GM10847 (cell line): ENCODE results near the gene CLCN1.

Source experiments
- POLR2A ChIP-seq: IDR thresholded peaks from 2 replicates; pipeline ENCODE4 v1.6.1; 2011; ENCODE audit not compliant: insufficient read length; ENCODE audit errors: extremely low read depth

Gene CLCN1

DNA sequence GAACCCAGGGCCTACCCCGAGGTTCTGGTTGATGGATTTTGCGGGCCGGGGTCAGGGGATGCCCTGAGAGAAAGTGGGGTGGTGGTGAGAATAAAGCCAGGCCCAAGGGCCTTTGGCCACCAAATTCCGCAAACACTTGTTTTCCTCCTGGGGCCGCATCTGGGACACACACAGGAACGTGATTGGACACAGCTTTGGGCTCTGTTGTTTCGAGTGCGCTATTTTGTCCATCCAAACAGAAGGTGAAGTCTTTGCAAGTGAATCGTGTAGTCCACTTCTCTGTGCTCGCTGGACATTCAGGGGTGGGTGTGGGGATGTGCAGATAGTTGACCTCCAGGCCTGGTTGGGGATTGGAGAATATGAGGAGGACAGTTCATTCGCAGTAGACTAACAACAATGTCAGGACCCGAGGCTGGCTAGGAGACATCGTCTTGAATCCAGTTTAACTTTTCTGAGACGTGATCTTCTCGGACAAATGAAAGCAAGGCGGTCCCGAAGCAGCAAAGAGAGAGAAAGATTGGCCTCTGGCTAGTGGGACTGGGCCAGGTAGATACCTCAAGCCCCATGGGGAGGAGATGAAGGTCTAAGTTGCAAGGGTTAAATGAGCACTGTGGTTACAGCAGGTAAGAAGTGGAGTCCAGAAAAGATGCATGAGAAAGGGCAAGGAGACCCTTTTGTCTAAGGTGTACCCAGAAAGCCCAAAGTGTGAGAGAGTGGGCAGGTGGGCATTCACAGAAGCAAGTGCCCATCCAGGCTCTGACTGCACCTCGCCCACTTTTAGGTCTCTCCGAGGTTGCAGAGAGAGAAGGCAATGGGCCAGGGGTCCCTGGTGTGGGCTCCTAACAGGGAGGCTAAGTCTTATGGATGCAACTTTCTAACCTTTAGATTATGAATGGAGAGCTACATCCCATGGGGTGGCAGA, 47.4 kb downstream of the CLCN1 start:
- no peak for TF ChIP-seq POLR2A

DNA sequence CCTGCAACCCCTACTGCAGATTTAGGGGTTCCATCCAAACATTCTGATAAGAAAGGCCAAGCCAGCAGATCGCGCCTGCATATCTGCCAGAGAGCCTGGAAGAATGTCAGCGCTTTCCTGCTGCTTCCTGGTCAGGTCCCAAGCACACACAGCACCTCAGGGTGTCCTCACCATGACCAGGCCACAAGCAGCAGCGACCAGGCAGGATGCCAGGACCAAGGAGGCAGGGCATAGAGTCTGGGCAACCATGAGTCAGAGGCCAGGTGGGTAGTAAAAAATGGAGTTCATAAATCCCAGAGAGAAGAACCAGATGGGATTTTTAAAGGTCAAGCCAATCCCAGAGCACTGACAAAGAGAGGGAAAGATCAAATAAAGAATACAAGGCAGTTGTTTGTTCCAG, 52.1 kb downstream of the CLCN1 start:
- no peak for TF ChIP-seq POLR2A

DNA sequence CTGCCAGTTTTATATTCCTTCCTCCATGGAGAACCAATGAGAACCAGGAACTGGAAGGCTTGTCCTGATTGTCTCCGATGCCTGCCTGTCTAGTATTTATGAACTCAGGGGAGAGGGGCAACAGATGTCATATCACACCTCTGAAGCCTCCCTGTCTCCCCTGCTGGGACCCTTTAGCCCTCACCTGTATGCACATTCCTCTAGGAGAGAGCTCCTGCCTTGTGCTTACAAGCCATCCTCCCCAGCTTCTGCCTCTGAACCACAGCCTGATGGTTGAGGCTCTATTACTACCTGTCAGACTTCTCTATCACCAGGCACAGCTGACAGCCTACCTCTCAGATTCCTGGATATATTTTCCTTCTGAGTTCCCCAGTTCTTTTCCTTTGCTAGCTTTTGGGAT, 52.5 kb downstream of the CLCN1 start:
- TF ChIP-seq POLR2A, result no peak

DNA sequence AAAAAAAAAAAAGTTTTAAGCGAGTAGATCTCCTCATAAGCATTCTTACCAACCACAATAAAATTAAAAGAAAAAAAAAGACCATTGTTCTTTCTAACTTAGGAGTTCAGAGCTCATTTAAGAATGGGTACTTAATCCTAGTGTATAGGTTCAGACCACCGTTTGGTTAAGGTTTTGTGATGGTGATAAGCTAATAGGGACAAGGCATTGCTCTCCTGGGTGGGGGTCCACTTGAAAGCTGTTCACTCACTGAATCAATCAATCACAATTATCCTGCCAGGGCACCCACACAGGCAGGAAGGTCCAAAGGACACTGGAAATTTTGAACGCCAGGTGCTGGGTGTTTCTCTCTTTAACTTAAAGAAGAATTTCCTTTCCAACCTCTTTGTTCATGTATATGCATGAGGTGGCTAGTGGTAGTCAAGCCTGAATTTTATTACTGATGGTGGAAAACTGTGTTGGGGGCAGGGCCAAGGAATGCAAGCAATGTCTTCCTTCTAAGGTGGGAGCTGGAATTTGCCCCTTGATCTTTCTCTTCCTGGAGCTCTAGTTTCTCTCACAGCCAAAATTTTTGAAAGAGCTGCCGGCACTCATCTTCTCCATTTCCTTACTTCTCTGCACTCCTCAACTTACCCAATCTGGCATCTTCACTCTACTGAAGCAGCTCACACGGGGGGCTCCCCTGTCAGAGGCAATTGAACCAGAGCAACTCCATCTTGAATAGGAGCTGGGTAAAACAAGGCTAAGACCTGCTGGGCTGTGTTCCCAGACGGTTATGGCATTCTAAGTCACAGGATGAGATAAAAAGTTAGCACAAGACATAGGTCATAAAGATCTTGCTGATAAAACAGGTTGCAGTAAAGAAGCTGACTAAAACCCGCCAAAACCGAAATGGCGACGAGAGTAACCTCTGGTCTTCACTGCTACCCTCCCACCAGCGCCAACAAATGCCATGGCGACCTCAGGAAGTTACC, 54.1 kb downstream of the CLCN1 start:
- no peak for TF ChIP-seq POLR2A

DNA sequence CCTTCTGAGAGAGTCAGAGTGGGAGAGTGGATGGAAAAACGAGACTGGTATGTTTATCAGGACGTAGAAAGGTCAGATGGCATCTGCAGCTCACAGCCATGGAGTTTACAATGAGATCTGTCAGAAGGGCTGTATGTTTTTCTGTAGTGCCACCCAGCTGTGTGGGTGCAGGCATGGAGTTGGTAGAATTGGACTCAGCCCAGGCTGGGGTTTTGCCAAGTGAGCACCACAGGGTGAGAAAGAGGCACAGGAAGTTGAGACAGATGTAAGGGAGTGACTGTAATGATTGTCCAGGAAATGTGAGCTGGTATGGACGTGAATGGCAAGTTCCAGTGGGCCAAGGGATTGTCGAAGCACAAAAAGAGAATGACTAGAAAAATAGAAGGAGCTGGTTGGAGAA, 56.2 kb downstream of the CLCN1 start:
- no peak for TF ChIP-seq POLR2A

DNA sequence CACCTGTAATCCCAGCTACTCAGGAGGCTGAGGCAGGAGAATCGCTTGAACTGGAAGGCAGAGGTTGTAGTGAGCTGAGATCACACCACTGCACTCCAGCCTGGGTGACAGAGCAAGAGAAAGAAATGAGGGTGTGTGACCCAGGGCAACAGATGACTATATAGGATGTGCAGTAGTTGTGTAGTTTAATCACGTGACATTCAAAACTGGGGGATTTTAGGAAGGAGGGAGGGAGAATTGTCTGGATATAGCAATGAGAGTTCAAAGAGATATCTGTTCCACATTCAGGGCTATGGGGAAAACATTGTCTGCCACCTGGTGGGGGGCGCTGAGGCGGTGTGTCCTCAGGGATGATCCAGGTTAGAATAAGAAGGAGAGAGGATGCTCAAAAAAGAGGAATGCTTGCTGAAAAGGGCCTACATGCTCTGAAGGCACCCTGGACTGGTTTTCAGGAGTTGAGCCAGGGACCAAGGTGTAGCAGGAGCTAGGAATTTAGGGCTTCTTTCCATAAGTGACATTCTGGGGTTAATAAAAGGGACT, 57.4 kb downstream of the CLCN1 start:
- no peak for TF ChIP-seq POLR2A

DNA sequence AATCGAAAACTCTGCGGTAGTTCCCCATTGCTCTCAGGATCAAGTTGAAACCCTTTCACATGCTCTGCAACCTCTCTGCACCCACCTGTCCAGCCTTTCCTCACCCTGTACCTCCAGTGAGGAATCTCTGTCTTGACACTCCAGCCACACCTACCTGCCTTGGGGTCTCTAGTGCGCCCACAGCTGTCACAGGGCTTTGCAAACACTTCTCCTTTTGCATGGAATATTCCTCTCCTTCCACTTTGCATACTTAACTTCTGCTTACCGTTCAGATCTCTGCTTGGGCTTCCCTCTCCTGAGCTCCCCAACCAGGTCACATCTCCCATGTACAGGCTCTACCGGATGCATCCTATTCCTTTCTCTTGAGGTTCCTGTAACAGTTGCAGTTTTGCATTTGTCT, 58.6 kb downstream of the CLCN1 start:
- TF ChIP-seq POLR2A, result no peak

DNA sequence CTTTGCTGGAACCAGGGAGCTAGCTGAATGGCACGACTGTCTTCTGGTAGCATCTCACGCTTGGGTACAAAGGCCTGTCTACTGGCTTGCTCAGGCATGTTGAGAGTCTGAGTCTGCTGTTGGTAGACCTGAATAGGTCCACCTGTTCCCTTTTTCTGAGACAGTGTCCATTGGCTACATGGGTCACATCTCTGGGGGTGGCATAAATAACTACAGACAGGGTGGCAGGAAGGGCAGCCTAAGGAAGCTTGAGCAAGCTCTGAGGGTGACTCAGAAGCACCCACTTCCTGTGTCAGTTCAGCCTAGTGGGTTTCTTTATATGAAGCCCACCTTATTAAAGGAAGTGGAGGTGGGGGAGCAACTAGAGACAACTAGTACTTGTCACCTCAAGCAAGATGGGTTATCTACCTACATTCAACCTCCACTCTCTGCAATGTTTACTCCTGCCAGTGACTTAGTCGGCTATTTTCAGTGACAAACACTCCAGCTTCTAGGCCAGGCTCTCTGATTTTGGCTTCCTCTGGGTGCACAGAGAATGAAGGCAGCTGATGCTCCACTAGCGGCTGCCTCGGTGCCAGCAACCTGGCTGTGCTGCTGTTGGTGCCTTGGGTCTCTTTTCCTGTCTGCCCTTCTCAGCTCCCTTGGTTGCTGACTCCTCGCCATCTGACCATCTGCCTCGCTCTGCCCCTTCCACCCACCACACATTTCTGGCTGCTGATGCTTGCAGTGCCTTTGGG, 59.6 kb downstream of the CLCN1 start:
- TF ChIP-seq POLR2A, result no peak

DNA sequence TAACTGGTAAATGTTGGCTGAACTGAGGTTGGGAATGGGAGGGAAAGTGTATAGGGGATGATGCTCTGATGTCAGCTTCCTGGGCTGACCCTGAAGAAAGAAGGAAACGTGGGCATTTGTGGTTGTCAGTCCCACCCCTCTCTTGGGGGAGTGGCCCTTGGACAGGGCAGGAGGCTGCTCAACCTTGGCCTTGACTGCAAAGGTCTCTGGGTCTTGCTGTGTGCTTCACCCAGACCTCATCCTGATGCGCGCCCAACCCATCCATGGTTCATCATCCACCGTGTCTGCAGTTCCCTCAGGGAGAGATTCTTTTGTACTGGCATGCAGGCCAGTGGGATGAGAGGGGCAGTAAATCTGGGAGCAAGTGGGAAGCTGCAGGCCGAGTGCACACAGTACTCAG, 60.5 kb downstream of the CLCN1 start:
- no peak for TF ChIP-seq POLR2A

DNA sequence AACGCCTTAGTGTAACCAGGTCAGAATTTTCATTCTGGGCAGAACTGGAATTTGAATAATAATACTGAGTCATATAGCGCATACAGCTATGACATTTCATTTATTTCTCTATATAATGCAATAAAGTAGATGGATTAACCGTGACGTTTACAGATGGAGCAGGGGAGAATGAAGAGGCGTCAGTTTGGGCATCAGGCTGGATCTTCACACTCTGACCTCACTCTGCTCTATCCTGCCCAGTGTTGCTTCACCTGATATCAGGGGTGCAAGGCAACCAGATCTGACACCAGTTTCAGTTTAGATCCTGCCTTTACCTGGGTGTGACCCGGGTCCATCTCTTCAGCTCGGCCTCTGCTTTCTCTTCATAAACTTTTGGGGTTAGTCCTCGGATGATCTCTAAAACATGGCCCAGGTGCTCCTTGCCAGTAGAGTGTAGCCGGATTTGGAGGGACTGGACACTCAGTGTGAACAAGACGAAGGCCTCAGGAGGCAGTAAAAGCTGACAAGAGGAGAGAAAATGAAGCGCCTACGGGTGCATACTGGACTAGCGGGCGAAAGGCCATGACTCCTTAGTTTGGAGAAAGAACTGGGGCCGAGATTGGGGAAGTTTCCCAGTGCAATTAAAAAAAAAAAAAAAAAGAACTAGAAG, 63.8 kb downstream of the CLCN1 start:
- no peak for TF ChIP-seq POLR2A

DNA sequence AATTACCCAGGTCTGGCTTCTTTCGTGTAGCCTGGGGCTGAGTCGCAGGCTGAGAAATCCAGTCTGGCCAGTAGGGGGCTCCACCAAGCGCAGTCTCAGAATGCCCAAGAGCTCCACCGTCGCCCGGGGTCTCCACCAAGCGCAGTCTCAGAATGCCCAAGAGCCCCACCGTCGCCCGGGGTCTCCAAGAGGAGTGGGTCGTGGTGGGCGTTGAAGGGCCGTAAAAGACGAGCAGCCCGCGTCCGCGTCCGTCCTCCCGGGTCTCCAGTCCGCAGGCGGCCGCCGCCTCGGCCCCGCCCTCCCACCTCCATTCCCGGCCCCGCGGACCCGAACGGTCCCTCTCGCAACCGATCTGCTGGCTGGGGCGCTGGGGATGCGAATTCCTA, 64.3 kb downstream of the CLCN1 start:
- TF ChIP-seq POLR2A, result no peak

DNA sequence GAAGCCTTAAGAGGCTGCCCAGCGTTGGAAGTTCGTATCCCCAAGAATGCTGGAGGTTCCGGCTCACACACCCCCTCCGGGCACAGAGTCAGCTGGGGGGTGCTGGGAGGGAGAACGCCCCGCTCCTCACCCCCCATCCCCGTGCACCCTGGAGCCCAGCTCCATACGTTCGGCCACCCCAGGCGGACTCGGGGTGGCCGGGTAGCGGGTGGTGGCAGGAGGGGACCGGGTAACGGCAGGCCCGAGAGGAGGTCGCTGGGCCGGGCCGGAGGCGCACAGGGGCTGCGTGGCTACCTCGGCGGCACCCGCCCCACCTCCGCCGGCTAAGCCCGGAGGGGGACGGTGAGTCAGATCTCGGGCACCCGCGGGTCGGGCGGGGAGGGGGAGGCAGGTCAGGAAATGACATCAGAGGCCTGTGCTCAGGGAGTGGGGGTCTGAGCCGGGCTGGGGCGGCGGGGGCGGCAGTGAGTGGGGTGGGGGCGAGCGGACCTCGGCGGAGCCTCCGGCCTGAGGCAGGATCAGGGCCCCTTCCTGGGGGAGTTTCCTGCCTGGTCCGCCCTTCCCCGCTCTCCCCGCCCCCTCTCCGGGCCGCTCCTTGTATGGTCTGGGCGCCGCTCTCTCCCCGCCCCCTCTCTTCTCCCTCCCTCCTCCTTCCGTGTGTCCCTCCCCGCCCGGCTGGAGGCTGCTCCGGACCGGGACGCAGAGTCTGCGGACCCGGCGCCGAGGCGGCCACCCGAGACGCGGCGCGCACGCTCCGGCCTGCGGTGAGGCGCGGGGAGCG, 64.9 kb downstream of the CLCN1 start, which contains the start of gene ZYX:
ZYX (plus strand) TSS at position 700 of the 781 bp plus-strand sequence. CDS start 227 bp downstream, outside the sequence.
- peak; percentile 81 for TF ChIP-seq POLR2A

DNA sequence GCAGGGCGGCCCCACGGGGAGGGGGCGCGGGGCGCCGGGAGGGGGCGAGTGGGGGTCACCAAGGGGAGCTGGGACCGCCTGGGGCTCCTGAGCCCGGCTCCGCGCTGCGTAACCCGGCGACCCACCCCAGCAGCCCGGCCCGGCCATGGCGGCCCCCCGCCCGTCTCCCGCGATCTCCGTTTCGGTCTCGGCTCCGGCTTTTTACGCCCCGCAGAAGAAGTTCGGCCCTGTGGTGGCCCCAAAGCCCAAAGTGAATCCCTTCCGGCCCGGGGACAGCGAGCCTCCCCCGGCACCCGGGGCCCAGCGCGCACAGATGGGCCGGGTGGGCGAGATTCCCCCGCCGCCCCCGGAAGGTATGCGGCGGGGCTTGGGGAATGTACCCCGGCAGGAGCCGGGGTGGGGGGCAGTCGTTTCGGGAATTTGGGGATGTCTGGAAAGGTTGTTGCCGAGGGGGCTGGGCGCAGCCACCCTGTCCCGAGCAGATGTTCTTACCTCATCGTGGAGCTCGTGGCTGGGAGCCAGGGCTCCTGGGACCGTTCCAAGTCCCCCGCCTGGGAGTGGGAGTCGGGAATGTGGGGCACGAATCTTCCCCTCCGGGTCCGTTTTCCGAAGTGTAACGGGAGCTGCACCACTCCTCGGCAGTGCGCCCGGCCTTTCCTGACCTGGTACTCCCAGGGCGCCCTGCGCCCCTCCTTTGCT, 65.7 kb downstream of the CLCN1 start:
- TF ChIP-seq POLR2A, result no peak
